ENCODE measurements around the gene MYO5B. TPM values are rescaled to one million over a fixed set of nuclear protein-coding genes. Genes with fewer than 3 reads are reported as not detected.
A peak's percentile ranks its signal among the peaks of the same experiment; 100 is the strongest.

MYO5B gene
- total RNA-seq, 1 donor from 2014 or later: 6.7 TPM

DNA sequence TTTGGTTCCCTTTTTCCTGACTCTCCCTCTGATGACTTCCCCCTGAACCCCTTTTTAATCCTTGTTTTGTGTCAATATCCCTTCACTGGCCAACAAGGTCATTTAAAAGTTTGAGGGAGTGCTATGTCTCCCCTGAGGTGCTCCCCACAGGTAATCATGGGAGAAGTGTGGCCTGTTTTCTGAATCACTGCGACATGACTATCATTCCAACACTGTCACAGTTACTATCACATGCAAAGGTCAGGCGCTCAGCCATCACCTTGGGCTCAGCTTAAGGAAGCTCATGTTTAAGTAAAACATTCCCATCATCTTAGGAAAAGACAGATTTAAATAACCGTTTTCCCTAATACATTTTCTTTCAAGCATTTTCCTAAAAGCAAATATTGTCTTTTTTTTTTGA, 360.7 kb downstream of the MYO5B start:
- H3K9me3 Mint-ChIP-seq: peaks cover 13% of the 10 kb centered on the region
- Histone ChIP-seq H3K27me3 (no peaks in the 10 kb centered on the region), H3K9ac (no peak overlapping the region), H2AFZ (replicated peaks) (no peak overlapping the region), H3K4me1 (no peaks in the 10 kb centered on the region), H4K20me1 (ENCODE audit: low read depth) (no peaks in the 10 kb centered on the region), H3K4me3 (no peak overlapping the region), H3K9me3 (ENCODE audit: low read depth) (peaks cover 6% of the 10 kb centered on the region), H3K36me3 (no peaks in the 10 kb centered on the region), H3F3A (ENCODE audit: low read depth) (no peaks in the 10 kb centered on the region), H3K4me2 (no peak overlapping the region), H3K79me2 (ENCODE audit: low read depth) (no peaks in the 10 kb centered on the region), H3K27ac (no peak overlapping the region)
- H3K4me1 Mint-ChIP-seq: peaks cover 2% of the 10 kb centered on the region
- peaks cover 5% of the 10 kb centered on the region for H3K36me3 Mint-ChIP-seq
- peak overlapping the region; percentile 2 for H3K4me3 Mint-ChIP-seq
- H3K27me3 Mint-ChIP-seq (ENCODE audit: insufficient read depth, low read depth): no peaks in the 10 kb centered on the region
- TF ChIP-seq, protein P1, sequence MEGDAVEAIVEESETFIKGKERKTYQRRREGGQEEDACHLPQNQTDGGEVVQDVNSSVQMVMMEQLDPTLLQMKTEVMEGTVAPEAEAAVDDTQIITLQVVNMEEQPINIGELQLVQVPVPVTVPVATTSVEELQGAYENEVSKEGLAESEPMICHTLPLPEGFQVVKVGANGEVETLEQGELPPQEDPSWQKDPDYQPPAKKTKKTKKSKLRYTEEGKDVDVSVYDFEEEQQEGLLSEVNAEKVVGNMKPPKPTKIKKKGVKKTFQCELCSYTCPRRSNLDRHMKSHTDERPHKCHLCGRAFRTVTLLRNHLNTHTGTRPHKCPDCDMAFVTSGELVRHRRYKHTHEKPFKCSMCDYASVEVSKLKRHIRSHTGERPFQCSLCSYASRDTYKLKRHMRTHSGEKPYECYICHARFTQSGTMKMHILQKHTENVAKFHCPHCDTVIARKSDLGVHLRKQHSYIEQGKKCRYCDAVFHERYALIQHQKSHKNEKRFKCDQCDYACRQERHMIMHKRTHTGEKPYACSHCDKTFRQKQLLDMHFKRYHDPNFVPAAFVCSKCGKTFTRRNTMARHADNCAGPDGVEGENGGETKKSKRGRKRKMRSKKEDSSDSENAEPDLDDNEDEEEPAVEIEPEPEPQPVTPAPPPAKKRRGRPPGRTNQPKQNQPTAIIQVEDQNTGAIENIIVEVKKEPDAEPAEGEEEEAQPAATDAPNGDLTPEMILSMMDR (IDR thresholded peaks at IDR 0.05): no peak
- no peak for TF ChIP-seq EZH2 (IDR thresholded peaks at IDR 0.05)
- no peak for TF ChIP-seq EZH2phosphoT487 (IDR thresholded peaks at IDR 0.05)
- H3K27ac Mint-ChIP-seq: no peak overlapping the region
- DNase-seq (ENCODE audit: low spot score): no peak

DNA sequence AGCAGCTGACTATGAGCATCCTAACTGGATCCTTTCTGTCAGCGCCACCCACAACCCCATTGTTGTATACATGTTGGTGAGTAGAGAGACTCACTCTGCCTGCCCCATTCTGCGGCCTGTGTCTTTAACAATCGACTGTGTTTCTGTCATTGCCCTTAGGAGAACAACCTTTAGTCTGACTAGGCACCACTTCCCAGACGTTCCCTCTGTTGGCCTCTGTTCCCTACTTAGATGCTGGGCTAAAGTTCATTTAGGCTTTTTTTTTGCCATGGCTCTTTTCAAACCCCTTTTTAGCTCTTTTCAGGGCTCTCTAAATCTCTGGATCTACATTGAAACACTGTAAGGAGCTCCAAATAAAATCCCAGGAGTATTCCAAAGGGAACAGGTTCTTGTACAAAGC, 361.1 kb downstream of the MYO5B start:
- H3K27ac ChIP-seq: no peak overlapping the region
- H3K9me3 Mint-ChIP-seq: peaks cover 17% of the 10 kb centered on the region
- H3F3A ChIP-seq (ENCODE audit: low read depth): no peaks in the 10 kb centered on the region
- no peak overlapping the region for H3K4me3 ChIP-seq
- no peak overlapping the region for H3K27ac Mint-ChIP-seq
- H3K4me3 Mint-ChIP-seq: no peak overlapping the region
- no peaks in the 10 kb centered on the region for H3K4me1 ChIP-seq
- H3K9ac ChIP-seq: no peak overlapping the region
- H3K36me3 ChIP-seq: no peaks in the 10 kb centered on the region
- peaks cover 6% of the 10 kb centered on the region for H3K9me3 ChIP-seq (ENCODE audit: low read depth)
- peaks cover 9% of the 10 kb centered on the region for H3K36me3 Mint-ChIP-seq
- H3K27me3 Mint-ChIP-seq (ENCODE audit: insufficient read depth, low read depth): no peaks in the 10 kb centered on the region
- no peak for TF ChIP-seq EZH2phosphoT487 (IDR thresholded peaks at IDR 0.05)
- H3K79me2 ChIP-seq (ENCODE audit: low read depth): no peaks in the 10 kb centered on the region
- H2AFZ ChIP-seq (replicated peaks): no peak overlapping the region
- no peaks in the 10 kb centered on the region for H3K27me3 ChIP-seq
- H4K20me1 ChIP-seq (ENCODE audit: low read depth): no peaks in the 10 kb centered on the region
- DNase-seq (ENCODE audit: low spot score): no peak
- no peaks in the 10 kb centered on the region for H3K4me1 Mint-ChIP-seq
- H3K4me2 ChIP-seq: no peak overlapping the region

DNA sequence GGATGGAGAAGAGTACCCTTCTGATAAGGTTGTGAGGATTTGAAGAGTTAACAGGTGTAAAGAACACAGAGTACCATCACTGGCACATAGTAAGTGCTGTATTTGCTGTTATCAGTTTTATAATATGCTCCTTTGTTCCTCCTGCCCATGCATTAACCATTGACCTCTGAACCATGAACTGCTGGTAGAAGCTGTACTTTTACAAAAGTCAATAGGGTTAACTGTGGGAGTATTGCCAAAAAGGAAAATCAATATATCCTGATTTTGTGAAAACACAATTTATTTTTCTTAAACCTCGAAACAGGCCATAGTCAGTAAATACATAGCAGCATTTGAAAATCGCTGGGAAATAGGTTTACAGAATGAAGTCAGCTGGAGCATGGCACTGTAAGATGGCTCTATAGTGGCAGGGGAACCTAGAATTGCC, 362.7 kb downstream of the MYO5B start:
- H3K4me1 ChIP-seq: no peaks in the 10 kb centered on the region
- Mint-ChIP-seq H3K36me3 (peaks cover 15% of the 10 kb centered on the region), H3K4me1 (no peaks in the 10 kb centered on the region), H3K27ac (no peak overlapping the region), H3K27me3 (ENCODE audit: insufficient read depth, low read depth) (no peaks in the 10 kb centered on the region), H3K4me3 (no peak overlapping the region), H3K9me3 (peaks cover 32% of the 10 kb centered on the region)
- no peaks in the 10 kb centered on the region for H3K79me2 ChIP-seq (ENCODE audit: low read depth)
- H3K27me3 ChIP-seq: no peaks in the 10 kb centered on the region
- no peak for DNase-seq (ENCODE audit: low spot score)
- no peak overlapping the region for H3K4me3 ChIP-seq
- H2AFZ ChIP-seq (replicated peaks): no peak overlapping the region
- TF ChIP-seq, protein P1 (IDR thresholded peaks at IDR 0.05): no peak
- TF ChIP-seq EZH2phosphoT487 (IDR thresholded peaks at IDR 0.05) (no peak), EZH2 (IDR thresholded peaks at IDR 0.05) (no peak)
- no peak overlapping the region for H3K9ac ChIP-seq
- H4K20me1 ChIP-seq (ENCODE audit: low read depth): no peaks in the 10 kb centered on the region
- no peaks in the 10 kb centered on the region for H3F3A ChIP-seq (ENCODE audit: low read depth)
- no peaks in the 10 kb centered on the region for H3K36me3 ChIP-seq
- H3K9me3 ChIP-seq (ENCODE audit: low read depth): peaks cover 6% of the 10 kb centered on the region
- no peak overlapping the region for H3K4me2 ChIP-seq
- H3K27ac ChIP-seq: no peak overlapping the region

- TF ChIP-seq EZH2phosphoT487 (IDR thresholded peaks at IDR 0.05) (no peak), EZH2 (IDR thresholded peaks at IDR 0.05) (no peak)
- TF ChIP-seq, protein P1 (IDR thresholded peaks at IDR 0.05): no peak
- no peak overlapping the region for H3K27ac Mint-ChIP-seq
- peaks cover 45% of the 10 kb centered on the region for H3K9me3 Mint-ChIP-seq
Observed at GRCh38 chr18:49827996-49828395, 367.0 kb downstream of the MYO5B start.

More at GRCh38 chr18:49827996-49828395, 367.0 kb downstream of the MYO5B start:
- Histone ChIP-seq H3K4me1 (no peaks in the 10 kb centered on the region), H3K4me2 (no peak overlapping the region), H3K4me3 (no peak overlapping the region), H4K20me1 (ENCODE audit: low read depth) (no peaks in the 10 kb centered on the region), H3K79me2 (ENCODE audit: low read depth) (no peaks in the 10 kb centered on the region), H3K36me3 (no peaks in the 10 kb centered on the region), H3K9me3 (ENCODE audit: low read depth) (peaks cover 6% of the 10 kb centered on the region), H3K9ac (no peak overlapping the region), H3K27me3 (no peaks in the 10 kb centered on the region), H2AFZ (replicated peaks) (no peak overlapping the region), H3F3A (ENCODE audit: low read depth) (no peaks in the 10 kb centered on the region), H3K27ac (no peak overlapping the region)
- no peak for DNase-seq (ENCODE audit: low spot score)
- peaks cover 18% of the 10 kb centered on the region for H3K36me3 Mint-ChIP-seq
- H3K4me3 Mint-ChIP-seq: no peak overlapping the region
- no peaks in the 10 kb centered on the region for H3K4me1 Mint-ChIP-seq
- H3K27me3 Mint-ChIP-seq (ENCODE audit: insufficient read depth, low read depth): no peaks in the 10 kb centered on the region
